CMK (cell line): ENCODE measurements around the gene MAPK1IP1L.

Source experiments
- DNase-seq: peaks from one replicate; pipeline ENCODE4 v3.0.0-alpha.2; 2010; ENCODE audit warnings: low read depth

Gene MAPK1IP1L

DNA sequence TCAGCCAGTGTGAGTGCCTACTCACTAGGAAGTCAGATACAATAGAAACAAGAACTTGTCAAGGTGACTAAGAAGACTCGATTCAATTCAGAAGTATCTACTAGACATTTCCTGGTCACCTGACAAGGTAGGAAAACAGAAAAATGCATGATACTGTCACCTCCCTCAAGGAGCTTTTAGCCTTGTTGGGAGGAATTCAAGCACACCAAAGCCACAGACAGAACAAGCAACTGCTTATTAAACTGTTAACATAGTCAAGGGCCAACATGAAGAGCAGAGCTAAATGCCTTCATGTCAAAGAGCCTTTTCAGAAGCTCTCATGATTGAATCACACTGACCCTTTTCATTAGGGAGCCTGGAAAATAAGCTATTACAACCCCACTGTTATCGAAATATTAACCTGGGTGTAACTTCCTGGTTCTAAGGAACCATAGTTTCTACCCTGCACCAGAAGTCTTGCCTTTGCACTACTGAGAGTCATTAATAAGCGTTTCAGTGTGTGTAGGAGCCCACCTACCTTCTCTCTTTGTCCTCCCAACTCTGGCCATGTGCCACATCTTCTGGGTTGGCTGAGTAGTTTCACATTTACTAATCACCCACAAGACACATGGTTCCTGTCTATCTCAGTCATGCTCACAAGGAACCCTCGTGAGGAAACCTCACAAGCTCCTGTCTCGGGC lies 46.6 kb downstream of the MAPK1IP1L start:
- no peak for DNase-seq

DNA sequence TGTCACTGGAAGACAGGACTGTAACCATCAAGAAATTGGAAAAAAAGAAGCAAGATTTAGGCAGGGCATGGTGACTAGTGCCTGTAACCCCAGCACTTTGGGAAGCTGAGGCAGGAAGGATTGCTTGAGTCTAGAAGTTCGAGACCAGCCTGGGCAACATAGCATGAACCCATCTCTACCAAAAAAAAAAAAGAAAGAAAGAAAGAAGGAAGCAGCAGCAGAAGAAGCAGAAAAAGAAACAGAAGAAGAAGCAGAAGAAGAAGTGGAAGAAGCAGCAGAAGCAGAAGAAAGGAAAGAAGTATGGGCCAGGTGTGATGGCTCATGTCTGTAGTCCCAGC lies 47.1 kb downstream of the MAPK1IP1L start:
- DNase-seq = no peak

DNA sequence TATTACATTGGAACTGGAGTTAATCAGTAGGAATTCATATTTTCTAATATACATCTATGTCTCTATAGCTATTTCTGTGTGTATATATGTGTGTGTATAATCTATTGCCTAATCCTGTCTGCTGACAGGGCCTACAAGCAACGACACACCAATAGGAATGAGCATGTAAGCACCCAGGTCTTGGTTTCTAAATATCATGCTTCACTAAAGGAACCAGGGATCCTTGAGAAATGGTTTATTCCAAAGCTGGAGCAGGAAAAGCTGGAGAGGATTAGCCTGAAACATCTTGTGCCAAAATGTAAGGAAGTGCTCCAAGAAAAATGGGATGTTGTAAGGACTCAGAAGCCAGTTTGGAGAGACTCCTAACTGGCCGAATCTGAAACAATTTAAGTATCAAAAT lies 48.3 kb downstream of the MAPK1IP1L start:
- no peak for DNase-seq

- no peak for DNase-seq
Observed at GRCh38 chr14:55101698-55102097, 50.3 kb downstream of the MAPK1IP1L start.

- no peak for DNase-seq
Observed at GRCh38 chr14:55102141-55102621, 50.7 kb downstream of the MAPK1IP1L start.

GRCh38 chr14:55103005-55103640 lies 51.7 kb downstream of the MAPK1IP1L start:
- no peak for DNase-seq

GRCh38 chr14:55103971-55104954 lies 52.8 kb downstream of the MAPK1IP1L start:
- DNase-seq = no peak

DNA sequence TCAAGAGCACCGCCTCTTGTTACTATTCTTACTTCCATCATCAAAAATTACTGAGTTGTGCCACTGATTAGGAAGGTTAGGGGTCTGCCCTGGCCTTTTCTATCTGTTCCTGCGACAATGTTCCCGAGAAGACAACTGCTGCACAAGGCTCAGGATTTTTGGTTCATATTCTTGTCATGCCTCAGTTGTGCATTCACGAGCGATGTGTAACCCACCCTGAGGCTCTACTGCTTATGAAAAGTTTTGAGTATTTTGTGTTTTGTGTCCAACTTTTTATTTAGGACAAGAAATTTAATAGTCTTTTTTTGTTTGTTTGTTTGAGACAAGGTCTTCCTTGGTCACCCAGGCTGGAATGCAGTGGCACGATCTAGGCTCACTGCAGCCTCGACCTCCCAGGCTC lies 54.5 kb downstream of the MAPK1IP1L start:
- no peak for DNase-seq

DNA sequence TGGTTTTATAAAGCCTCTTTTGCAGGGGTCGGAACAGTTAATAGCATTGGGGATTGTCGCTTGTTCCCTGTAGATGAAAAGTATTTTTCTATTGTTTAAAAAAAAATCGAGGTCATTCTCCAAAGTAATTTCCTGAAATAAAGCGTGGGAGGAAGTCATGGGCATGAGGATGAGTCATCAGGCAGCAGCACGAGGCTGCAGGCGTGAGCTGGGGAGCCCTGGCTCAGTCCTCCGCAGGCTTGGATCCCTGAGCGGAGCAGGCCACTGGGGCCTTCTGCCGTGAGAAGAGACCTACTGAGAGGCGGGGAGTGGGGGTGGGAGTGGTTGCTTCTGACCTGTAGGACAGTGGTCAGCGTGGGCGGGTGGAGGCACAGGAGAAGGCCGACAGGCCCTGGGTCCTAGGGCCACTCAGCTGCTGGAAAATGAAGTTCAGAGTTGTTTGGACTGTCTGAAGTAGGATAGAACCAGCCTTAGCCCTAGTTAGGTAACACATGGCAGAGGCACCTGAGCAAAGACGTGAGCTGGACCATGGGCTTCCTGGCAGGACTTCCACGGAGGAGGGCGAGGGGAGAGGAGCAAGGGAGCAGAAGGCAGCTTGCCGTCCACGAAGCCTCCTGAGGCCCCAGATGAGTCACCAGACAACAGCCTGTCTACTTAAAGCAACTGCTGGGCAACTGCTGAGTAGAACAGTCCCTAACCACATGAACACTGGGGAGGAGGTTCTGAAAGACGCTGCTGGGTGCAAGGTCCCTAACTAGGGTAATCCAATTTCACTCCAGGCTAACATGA lies 56.5 kb downstream of the MAPK1IP1L start:
- no peak for DNase-seq

- no peak for DNase-seq
Observed at GRCh38 chr14:55109836-55110235, 58.4 kb downstream of the MAPK1IP1L start.

DNA sequence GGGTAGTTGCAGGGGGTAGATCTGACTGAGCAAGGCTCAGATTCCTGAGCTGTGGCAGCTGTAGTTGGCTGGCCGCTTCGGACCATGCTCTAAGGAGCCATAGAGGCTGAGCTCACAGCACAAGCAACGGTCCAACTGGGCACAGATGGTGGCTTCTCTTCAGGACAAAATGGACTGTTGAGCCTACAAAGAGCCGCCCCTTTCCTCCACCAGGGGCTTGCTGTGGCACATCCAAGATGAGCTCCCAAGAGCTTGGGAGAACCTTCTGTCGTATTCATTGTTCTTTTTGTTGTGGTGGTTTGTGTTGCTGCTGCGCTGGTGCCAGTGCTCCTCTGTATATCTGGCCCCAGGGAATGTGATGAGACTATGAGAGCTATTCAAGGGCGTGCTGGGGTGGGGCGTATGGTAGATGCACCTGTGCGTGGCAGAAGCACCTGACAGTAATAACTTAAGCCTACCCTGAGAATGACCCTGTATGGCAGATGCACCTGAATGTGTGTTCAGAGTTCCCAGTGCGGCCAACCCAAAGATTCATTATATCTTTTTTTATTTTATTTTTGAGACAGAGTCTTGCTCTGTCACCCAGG lies 59.8 kb downstream of the MAPK1IP1L start:
- DNase-seq = no peak

DNA sequence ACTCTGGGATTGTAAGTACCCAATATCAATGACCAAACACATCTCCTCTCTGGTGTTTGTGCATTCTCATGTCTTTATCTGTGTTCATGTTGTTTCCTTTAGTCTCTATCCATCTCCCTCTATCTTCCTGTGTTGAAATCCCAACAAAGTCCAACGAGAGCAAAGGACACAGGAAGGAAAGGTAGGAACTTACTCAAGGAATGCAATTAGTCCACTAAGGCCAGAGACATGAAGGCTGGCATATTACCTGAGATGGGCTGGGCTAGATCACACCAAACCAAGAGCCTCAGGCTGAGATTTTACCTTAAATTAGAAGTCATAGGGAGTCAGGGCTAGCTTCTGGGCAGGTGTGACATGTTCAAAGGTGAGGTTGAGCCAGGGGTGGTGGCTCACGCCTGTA lies 63.3 kb downstream of the MAPK1IP1L start:
- no peak for DNase-seq

DNA sequence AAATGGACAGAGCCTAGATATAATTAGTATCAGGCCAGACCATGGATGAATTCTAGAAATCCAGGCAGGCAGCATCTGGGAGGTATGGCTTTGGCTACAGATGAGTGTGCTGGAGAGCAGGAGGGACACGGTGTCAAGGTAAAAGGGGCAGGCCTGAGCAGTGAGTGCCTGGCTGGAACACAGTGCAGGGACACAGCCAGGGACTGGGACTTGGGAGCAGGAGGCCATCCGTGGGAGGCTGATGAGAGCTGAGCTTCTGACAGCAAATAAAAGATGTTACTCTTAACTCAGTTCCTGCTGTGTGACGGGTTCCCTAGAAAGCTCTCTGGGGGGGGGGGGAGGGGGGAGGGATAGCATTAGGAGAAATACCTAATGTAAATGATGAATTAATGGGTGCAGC lies 64.0 kb downstream of the MAPK1IP1L start:
- no peak for DNase-seq

GRCh38 chr14:55115861-55116245 lies 64.4 kb downstream of the MAPK1IP1L start:
- DNase-seq = no peak

DNA sequence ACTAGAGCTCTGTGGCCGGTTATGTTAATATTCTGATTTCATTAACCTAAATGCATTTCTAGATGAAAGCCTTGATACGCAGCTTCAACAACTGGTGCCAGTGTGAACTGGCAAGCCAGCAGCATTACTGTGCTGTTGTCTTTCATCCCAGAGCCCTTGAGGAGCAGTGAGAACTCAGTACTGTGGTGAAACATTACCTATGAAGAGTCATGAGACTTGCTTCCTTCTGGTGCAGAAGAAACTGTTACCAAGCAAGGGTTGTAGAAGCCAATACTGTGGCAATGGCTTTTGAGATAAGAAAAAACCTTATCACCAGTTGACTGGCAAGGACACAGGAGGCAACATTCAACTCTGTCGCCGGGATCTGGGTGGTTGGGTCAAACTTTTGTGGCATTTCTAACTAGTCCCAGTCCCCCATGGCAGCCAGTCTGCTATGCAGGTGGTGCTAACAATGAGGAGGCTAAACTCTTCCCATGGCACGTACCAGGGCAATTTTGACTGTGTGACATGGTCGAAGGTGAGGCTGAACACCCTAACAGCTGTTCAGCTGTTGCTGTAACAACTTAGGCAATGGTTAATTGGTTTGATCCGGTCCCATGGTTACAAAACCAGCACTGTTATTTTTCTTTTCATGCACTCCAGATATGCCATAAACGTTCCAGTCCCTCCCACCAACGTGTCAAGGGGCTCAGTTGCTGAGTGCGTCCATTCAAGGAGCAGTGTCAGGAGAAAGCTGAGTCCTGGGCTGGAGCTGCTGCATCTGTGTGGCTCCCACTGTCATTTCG lies 65.0 kb downstream of the MAPK1IP1L start:
- DNase-seq = no peak

DNA sequence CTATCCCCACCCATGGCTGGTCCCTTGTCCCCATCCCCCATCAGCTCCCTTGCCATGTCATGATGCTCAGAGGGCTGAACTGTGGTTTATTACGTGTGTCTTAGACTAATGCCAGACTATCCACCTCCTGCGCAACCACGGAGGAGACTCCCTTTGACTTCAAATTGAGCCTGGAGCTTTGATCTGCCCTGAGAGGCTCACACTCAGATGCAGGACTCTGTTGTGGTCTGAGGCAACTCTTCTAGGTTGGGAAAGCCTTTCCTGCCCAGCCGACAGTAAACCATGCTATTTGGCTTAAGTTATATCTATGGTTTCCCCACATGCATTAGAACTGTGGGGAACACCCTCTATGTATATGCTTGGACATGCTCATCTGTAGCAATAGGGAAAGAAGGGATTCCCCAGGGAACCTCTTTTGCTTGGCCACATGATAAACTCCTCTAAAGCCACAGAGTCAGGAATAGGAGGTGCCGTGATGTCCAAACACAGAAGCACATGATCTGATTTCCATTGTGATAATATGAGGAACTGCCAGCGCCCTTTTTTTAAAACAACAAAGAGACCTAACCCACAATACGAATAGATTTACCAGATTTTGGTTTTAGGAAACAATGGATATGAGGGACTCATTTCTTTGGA lies 66.5 kb downstream of the MAPK1IP1L start:
- DNase-seq = no peak

- DNase-seq = no peak
Observed at GRCh38 chr14:55118761-55119160, 67.3 kb downstream of the MAPK1IP1L start.
